HG02885 (cell line): ENCODE measurements around the gene ARF1.
A peak's percentile ranks its signal among the peaks of the same experiment; 100 is the strongest.

Experiments used
- ATAC-seq: cut with Tn5 transposase; IDR thresholded peaks from one replicate; pipeline ENCODE4 v1.9.1; 2021; ENCODE audit warnings: mild to moderate bottlenecking; ENCODE audit not compliant: unreplicated experiment, poor library complexity

The ARF1 gene

DNA sequence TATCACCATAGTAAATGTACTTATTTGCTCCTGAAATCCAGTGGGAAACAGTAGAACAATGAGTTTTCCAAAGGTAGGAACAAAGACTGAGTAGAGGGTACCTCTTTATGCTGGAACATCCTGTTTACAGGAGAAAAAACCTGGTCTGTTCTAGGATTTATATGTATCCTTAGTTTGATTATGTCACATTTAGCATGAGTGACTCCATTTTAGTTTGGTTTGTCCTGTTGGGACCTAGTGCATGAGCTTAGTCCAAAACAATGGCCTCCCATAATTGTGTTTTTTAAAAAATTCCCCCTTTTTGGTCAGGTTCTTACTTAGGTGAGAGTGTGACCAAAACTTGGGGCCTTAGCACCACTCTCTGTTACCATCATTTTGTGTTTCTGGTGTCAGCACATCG, 30.1 kb downstream of the ARF1 start:
- ATAC-seq = no peak

DNA sequence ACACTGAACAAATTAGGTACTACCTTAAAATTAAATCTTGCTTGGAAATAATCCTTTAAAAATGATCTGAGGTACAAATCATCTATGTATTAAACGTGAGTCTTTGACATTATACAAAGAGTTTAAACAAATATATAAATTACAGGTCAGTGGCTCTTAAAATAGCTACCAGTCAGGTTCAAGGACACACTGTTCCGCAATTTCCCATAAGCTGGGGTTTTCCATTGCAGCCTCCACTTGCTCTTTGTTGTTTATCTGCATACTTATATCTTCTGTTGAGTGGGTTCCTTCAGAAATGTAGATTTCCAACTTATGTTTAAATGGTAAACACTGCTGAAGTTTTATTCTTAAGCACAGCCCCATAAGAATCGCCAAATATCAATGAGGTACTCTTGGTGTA, 32.3 kb downstream of the ARF1 start:
- no peak for ATAC-seq

DNA sequence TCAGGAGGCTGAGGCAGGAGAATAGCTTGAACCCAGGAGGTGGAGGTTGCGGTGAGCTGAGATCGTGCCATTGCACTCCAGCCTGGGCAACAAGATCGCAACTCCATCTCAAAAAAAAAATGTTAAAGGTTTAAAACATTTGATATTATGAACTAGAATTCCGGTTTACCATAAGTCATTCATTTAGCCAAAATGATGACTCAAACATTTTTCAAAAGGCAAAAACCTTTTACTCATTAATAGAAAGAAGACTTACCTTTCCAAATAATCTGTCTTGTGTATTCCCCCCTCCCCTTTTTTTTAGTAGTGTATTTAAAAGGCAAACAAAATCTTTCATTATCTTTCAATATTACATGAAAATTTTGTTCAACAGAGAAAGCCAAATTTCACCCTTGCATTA, 34.8 kb downstream of the ARF1 start:
- ATAC-seq = no peak

DNA sequence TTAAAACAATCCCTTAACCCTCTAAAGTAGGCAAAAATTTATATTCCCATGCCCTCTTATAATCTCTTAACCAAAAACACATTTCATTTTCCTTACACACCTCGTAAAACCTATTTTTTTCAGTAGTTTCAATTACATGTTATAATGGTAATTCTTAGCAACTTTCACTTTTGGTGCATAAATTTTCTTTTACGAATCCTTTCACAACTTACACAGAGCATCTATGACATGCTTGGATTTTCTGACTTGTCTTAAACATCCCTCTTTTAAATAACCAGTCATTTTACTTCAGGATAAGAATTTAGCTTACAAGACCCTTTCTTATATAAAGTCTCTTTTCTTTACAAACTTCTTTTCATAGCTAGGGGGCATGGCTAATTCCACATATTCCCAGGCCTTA, 35.5 kb downstream of the ARF1 start:
- no peak for ATAC-seq

DNA sequence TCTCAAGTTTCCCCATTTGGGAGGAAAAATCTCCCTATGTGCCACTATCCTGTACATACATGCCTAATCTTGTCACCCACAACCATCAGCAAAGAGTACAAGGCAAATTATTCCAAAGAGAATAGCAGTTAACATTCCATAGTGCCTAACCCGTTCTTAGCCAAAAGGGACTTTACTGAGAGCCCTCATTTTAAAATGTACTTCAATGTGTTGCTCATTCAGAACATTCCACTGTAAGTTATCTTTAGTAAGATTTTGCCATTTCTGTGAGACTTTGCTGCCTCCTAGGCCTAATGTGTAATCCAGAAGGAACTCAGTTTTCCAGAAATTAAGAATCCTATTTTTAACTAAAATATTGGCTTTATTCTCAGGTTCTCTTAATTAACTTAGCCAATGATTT, 37.8 kb downstream of the ARF1 start:
- ATAC-seq = no peak

DNA sequence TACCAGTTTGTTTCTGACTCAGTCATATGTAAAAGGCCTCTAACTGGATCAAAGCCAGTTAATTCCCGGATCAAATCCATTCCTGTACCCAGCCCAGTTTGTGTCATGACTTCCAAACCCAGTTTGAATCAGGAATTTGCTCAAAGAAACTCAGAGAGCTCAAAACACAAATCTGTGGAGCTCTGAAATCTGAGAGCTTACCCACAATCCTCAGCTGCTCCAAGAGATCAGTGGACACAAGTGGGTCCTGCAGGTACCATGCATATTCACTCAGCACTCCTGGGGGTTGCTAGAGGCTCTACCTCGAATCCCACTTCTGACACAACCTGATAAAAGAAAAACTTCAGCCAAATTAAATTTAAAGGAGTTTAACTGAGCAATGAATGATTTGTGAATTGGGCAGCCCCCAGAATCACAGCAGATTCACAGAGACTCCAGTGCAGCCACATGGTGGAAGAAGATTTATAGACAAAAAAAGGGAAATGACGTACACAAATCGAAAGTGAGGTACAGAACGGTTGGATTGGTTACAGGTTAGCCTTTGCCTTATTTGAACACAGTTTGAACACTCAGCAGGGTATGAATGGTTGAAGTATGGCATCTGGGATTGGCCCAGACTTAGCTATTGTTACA, 38.5 kb downstream of the ARF1 start:
- no peak for ATAC-seq

DNA sequence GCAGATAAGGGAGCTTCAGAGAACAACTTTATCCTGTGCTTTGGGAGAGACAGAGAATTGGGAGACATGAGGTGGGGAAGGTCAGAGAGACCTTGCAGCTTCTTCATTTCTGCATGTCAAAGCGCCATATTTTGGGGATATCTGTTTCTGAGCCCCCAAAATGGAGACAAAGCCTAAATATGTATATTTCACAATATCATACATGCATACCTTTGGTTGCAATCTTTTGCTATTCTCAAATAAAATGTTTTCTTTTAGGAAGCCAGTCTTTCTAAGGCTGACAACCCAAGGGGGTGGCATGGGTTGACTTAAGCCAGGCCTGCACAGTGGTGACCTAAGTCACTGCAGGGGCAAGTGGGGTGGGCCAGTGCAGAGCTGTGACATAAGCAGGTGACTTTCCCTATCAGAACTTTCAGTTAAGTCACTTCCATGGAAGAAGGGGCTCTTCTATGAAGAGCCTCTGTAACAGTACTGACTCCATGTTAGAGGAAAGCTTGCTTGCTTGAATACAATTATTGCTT, 40.5 kb downstream of the ARF1 start:
- ATAC-seq = no peak

DNA sequence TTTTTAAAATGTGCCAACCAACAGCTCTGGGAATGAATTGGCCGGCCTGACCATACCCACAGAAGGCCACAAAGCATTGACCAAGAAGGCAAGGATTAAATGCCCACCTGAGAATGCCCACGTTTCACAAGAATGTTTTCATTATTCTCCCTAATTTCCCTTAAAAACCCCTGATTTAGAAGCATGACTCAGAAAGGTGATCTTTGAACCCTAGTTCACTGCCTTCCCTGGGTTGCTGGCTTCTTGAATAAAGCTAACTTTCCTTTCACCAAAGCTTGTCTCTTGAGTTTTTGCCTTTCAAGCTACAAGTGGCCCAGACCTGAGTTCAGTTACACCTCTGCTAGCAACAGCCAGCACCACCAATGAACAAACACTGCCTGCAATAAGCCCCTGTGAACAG, 41.0 kb downstream of the ARF1 start:
- ATAC-seq = no peak

DNA sequence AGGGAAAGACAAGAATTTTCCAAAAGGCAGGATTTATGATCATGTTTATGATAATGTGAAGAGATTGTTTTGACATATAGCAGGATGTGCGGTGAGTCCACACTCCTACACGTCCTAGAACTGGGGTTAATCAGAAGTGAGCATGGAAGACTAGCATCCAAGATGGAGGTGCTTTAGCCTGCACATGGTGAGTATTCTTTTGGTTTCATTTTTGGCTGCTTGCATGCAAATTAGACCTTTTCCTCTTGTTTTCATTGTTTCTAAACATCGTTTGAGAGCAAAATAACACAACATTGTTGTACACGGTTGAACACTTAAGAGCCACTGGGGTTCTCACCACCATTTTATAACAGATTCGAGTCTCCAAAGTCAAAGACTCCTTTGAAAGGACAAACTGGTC, 42.7 kb downstream of the ARF1 start:
- ATAC-seq = no peak

DNA sequence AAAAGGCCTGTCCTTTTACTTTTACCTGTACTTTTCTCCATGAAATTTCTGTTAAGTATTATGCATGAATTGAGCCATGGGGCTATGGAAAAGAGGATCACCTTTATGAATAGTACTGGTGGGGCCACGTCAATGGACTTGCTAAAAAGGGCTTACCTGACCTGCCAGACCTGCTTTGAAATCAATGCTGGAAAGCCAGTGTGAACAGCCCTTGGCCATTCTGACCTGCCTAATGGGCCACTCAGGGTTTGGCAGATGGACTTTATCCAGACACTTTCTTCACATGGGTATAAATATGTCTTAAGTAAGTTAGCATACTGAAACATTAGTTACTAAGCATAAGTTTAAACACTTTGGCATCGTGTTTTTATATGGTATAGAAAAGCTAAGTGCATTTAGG, 49.3 kb downstream of the ARF1 start:
- ATAC-seq = no peak

DNA sequence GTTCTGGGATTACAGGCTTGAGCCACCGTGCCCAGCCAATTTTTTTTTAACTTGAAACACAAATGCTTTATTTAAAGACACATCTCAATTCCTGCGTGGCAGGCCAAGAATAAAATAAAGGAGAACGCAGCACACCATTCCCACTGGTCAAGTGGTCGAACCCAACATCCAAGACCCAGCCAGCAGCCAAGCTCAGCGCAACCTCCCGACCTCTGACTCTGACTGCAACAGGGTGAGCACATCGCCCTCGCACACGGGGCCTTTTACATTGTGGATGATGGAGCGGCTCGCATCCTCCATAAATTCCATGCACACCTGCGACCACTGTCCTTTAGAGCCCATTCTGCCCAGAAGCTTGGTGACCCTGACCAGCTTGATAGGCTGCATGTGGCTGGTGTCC, 52.1 kb downstream of the ARF1 start:
- no peak for ATAC-seq

DNA sequence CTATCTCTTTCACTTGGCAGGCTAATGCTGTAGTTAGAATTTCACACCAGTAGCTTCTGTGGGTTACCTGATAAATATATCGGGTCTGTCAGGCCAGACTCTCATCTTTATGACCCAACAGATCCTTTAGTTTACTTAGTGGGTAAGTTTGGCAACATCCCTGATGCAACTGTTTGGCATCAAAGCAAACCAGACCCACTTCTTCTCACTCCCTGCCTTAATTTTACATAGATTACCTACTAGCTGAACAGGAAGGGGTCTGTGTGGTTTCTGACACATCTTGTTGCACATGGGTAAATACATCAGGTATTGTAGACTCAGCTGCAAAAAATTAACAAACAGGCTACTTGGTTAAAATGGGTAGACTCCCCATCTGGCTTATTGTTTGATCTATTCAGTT, 54.4 kb downstream of the ARF1 start:
- no peak for ATAC-seq

DNA sequence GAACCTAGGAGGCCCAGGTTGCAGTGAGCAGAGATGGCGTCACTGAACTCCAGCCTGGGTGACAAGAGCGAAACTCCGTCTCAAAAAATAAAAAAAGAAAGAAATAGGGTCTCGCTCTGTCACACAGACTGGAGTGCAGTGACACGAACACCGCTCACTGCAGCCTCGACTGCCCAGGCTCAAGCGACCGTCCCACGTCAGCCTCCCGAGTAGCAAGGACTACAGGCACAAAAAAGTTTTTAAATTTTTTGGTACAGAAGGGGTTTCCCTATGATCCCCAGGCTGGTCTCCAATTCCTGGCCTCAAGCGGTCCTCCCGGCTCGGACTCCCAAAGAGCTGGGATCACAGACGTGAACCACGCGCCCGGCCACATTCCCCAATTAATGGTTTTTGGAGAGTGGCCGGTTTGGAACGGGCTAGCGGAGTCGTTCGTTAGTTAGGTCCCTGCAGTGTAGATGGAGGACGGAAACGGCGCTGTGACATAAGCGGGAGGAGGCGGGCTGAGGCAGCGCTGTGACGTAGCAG, 57.0 kb downstream of the ARF1 start:
- ATAC-seq = no peak

DNA sequence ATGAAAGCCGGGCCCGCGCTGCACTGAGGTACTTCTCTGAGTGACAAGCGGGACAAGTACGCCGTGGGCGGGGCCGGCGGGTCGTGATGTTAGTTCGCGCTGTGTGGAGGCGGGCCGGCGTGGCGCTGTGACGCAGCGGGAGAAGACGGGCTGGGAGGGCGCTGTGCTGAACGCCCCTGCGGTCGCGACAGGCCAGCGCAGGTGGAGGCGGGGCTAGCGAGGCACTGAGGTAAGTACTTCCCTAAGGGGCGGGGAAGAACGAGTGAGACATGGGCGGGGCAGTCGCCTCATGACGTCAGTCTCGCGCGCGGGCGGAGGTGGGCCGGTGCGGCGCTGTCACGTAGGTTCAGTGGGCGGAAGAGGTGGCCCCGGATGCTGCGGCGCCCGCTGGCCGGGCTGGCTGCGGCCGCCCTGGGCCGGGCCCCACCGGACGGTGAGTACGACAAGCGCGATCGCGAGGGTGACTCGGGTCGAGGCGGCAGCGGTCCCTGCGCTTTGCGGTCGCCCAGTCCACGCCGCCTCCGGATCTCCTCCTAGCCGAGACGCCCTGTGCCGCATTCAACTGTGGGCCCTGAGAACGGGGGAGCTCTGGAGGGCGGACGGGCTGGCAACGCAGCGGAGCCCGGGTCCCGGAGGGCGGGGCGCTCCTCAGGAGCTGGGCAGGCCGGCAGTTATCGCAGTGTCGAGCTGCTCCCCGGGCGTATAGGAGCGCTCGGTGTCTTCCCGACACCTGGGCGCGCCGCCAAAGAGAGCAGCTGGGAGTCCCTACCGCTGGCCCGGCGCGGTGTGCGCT, 57.6 kb downstream of the ARF1 start, which contains the start of gene GUK1:
Gene GUK1 (plus strand): TSS at position 349 of the 793 bp plus-strand sequence. CDS start 24 bp downstream, at position 373.
- ATAC-seq = peak; percentile 91

DNA sequence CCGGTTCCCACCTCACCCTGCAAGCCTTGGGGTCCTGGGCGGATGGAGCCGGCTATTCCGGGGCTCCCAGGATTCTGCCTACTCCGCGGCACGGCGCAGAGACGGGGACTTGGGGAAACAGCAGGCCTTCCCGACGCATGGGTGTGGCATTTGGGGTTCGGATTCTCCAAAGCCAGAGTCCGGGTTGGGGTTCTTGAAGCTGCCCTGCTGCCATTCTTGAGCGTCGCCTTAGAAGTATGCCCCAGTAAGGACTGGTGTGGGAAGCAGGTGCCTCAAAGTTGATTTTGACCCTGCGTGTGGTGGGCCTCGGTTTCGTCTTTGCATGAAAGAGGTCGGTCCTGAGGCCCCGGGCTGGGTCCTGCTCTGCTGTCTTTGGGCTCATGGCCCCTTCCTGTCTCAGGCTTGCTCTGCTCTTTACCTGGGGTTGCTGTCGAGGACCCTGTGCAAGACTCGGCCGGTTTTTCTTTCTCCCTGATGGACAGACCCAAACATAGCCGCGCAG, 58.3 kb downstream of the ARF1 start:
- no peak for ATAC-seq

DNA sequence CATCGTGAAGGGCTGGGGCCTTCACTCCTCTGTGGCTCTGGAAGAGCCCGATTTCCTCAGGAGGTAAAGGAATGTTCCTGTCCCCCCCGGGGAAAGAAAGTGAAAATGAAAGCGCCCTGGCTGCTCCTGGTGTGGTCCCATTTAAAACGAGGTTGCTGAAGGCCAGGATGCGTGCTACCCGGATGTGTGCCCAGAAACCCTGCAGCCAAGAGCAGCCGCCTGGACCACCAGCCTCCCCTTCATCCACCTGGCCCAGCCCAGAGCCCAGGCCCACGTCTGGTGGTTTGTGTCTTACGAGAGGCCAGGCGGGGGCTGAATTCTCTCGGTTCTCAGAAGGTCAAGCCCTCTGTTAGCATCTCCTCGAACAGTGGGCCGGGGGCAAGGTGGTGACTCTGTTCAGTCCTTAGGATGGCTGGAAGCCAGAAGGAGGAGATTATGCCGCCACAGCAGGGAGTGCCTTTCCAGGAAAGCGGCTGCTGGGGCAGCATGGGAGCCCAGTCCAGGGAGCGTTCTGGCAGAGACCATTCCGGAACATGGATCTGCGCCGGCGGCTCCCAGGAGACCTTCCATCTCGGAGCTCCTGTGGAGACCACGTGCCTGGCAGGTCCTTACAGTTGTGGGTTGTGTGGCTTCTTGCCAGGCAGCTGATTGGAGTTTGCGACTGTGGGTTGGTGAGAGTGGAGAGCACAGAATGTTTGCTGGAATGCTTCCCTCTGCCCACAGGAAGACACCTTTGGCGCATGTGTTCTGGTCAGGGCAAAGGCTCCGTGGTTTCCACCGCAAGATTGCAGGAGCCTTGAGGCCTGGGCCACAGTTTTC, 58.9 kb downstream of the ARF1 start:
- no peak for ATAC-seq

DNA sequence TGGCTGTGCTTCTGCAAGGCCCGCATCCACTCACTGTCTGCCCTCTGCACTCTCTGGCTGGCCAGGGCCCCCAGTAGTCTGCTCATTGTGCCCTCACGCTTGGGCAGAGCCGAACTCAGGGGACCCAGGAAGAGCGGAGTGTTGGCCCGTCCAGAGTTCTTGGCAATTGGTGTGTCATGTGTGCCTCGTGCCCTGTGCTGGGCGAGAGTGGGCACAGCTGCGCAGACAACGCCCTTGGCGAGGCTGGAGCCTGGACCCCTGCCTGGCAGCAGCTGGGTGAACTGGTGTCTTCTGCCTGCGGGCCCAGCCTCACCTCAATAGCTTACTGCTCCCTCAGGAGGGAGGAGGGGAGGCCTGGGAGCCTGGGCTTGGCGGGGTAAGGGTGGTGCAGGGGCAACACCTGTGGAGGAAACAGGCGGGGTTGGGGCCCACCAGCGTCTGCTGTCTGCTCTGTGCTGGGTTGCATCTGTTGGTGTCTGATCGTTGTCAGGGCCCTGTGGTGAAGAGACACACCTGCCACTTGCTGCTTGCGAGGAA, 59.7 kb downstream of the ARF1 start:
- no peak for ATAC-seq

DNA sequence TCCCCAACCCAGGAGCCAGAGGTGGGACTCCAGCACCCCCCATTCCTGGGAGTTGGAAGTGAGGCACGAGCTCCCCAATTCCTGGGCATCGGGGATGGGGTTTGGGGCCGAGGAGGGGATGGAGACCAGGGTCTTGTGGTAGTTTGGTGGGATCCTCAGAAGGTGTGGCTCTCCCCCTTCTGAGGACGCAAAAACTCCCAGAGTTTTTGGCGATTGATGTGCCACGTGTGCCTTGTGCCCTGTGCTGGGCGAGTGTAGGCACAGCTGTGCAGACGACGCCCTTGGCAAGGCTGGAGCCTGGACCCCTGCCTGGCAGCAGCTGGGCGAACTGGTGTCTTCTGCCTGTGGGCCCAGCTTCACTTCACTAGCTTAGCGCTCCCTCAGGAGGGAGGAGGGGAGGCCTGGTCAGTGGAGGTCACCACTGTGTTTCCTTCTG, 60.2 kb downstream of the ARF1 start:
- ATAC-seq = no peak

DNA sequence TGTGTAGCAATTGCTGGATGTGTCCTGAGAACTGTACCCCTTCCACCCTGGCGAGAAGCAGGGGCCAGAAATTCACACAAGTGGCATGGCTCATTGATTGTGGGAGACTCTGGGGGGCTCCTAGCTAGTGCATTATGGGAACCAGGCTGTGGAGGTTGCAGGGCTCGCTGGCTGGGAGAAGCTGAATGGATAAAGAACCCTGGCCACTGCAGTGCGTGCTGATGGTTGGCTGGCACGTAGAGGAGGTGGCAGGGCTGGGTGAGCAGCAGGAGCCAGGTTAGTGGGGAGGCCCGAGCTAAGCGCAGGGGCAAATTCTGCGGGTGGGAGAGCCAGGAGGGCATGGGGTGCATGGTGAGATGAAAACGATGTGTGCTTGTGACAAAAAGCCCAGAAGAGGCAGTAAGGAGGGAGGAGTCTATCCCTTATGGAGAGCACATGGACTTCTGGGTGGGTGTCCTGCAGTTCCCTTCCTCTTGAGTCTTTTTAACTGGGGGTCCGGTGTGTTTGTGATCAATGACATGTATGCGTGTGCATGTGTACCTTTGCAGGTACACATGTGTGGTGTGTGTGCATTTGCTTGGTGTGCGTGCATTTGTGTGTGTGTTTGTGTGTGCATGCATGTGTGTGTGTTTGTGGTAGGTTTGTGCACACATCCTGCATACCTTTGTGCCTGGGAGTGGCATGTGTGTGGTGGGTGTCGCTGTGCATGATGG, 61.1 kb downstream of the ARF1 start:
- no peak for ATAC-seq
